ENCODE data around the gene SEC61B. TPM values are rescaled to one million over a fixed set of nuclear protein-coding genes. Genes with fewer than 3 reads are reported as not detected.
"Not testable (repeated sequence)": the region's sequence is repeated elsewhere in the genome, so short reads cannot be mapped to it uniquely, and the experiment has no call there.

The SEC61B gene
- polyA plus RNA-seq, 3 donors = 137 to 177 (median 162) TPM

- DNase-seq = no peak
These were observed 34.8 kb upstream of the SEC61B start for GRCh38 chr9:99187311-99187710.

GRCh38 chr9:99189186-99189585, 32.9 kb upstream of the SEC61B start:
- DNase-seq = no peak

GRCh38 chr9:99189887-99190596, 32.0 kb upstream of the SEC61B start:
- DNase-seq = peak; percentile 33

- no peak for DNase-seq
These were observed 31.3 kb upstream of the SEC61B start for GRCh38 chr9:99190597-99191283.

- DNase-seq = no peak
These were observed 29.2 kb upstream of the SEC61B start for GRCh38 chr9:99192786-99193465.

- DNase-seq = no peak
These were observed 28.6 kb upstream of the SEC61B start for GRCh38 chr9:99193466-99193821.

GRCh38 chr9:99196484-99196883, 25.6 kb upstream of the SEC61B start:
- DNase-seq = not testable (repeated sequence)

- no peak for DNase-seq
These were observed 24.9 kb upstream of the SEC61B start for GRCh38 chr9:99197124-99197630.

GRCh38 chr9:99197987-99198386, 24.1 kb upstream of the SEC61B start:
- DNase-seq = no peak

GRCh38 chr9:99199938-99200539, 22.0 kb upstream of the SEC61B start:
- DNase-seq = no peak

GRCh38 chr9:99201603-99202002, 20.5 kb upstream of the SEC61B start:
- no peak for DNase-seq

GRCh38 chr9:99210572-99210971, 11.5 kb upstream of the SEC61B start:
- DNase-seq = no peak

- DNase-seq = no peak
These were observed 10.3 kb upstream of the SEC61B start for GRCh38 chr9:99211746-99212145.

GRCh38 chr9:99213197-99213596, 8.9 kb upstream of the SEC61B start:
- DNase-seq = no peak

- no peak for DNase-seq
These were observed 6.0 kb upstream of the SEC61B start for GRCh38 chr9:99216073-99216472.

GRCh38 chr9:99220011-99220410, 2.1 kb upstream of the SEC61B start:
- DNase-seq = no peak

- peak; percentile 3 for DNase-seq
These were observed 839 bp upstream of the SEC61B start for GRCh38 chr9:99221266-99221620.

- DNase-seq = peak; percentile 31
These were observed 561 bp downstream of the SEC61B start for GRCh38 chr9:99222416-99223270.

GRCh38 chr9:99224445-99224844, 2.4 kb downstream of the SEC61B start:
- no peak for DNase-seq

GRCh38 chr9:99226054-99226453, 4.0 kb downstream of the SEC61B start:
- no peak for DNase-seq

- no peak for DNase-seq
These were observed 8.1 kb downstream of the SEC61B start for GRCh38 chr9:99230206-99230605.

- DNase-seq = no peak
These were observed 9.6 kb downstream of the SEC61B start for GRCh38 chr9:99231711-99232110.
